AG04450 (cell line): ENCODE data around the gene CAB39L. TPM values are rescaled to one million over a fixed set of nuclear protein-coding genes. Genes with fewer than 3 reads are reported as not detected.

ENCODE experiments used
- CTCF ChIA-PET: fragments of 300-600, 350-600 bp; formaldehyde crosslinking; extraction: SDS; loops from one replicate; lab custom pipeline; 2022; ENCODE audit warnings: antibody characterized with exemption, inconsistent platforms; lab: Charles Lee
- POLR2A ChIA-PET: fragments of 350-600 bp; formaldehyde crosslinking; extraction: SDS; loops from one replicate; lab custom pipeline; 2021; ENCODE audit warnings: antibody characterized with exemption, inconsistent platforms; lab: Yijun Ruan, JAX
- DNase-seq: peaks from one replicate; pipeline ENCODE4 v3.0.0-alpha.2; 2011; ENCODE audit warnings: low read depth, low spot score
- H3K27ac ChIP-seq: one replicate; pipeline ENCODE4 v1.5.1; 2012; ENCODE audit warnings: low read depth, low read length, control low read depth
- H3K27me3 ChIP-seq: one replicate; pipeline ENCODE4 v1.6.0; 2012; ENCODE audit warnings: low read length; ENCODE audit not compliant: control insufficient read depth, insufficient read depth
- H3K4me3 ChIP-seq: 2 replicates; pipeline ENCODE4 v1.5.1; 2011; ENCODE audit warnings: mild to moderate bottlenecking, low read depth, low read length, control low read depth
- H3K9me3 ChIP-seq: 2 replicates; pipeline ENCODE4 v1.5.1; 2012; ENCODE audit warnings: low read length; ENCODE audit not compliant: control insufficient read depth, insufficient read depth
- polyA plus RNA-seq: library from polyadenylated mRNA; depleted of rRNA; stranded (reverse); fragments of >200 nt; gene quantifications from 2 replicates; pipeline ENCODE4 v1.2.3, GENCODE V29; 2011
- TF ChIP-seq, protein P1 (sequence below): IDR thresholded peaks from 2 replicates; pipeline ENCODE4 v1.5.1; 2011; ENCODE audit warnings: low read depth, low read length, control low read depth, inconsistent platforms

CAB39L gene
- polyA plus RNA-seq, 1 experiment, result 26.3 TPM

DNA sequence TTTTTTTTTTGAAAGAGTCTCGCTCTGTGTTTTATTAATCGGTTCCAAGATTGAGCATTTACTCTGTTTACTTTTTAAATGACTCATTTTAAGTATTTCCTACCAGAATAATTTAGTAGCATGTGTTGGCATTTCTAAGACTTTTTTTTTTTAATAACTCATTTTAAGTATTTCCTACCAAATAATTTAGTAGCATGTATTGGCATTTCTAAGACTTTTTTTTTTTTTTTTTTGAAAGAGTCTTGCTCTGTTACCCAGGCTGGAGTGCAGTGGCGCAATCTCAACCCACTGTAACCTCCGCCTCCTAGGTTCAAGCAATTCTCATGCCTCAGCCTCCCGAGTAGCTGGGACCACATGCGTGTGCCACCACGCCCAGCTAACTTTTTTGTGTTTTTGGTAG is 13.4 kb upstream of the CAB39L start:
- CTCF ChIA-PET, result interaction anchor here (1.2 kb wide), 2 partner anchors 20 to 21 kb away, joined by 3 read pairs; no protein-coding TSS in a partner anchor
- Histone ChIP-seq H3K4me3 (no peak overlapping the region), H3K27ac (peak overlapping the region; percentile 72), H3K9me3 (no peaks in the 10 kb centered on the region), H3K27me3 (no peaks in the 10 kb centered on the region)
- TF ChIP-seq, protein P1, sequence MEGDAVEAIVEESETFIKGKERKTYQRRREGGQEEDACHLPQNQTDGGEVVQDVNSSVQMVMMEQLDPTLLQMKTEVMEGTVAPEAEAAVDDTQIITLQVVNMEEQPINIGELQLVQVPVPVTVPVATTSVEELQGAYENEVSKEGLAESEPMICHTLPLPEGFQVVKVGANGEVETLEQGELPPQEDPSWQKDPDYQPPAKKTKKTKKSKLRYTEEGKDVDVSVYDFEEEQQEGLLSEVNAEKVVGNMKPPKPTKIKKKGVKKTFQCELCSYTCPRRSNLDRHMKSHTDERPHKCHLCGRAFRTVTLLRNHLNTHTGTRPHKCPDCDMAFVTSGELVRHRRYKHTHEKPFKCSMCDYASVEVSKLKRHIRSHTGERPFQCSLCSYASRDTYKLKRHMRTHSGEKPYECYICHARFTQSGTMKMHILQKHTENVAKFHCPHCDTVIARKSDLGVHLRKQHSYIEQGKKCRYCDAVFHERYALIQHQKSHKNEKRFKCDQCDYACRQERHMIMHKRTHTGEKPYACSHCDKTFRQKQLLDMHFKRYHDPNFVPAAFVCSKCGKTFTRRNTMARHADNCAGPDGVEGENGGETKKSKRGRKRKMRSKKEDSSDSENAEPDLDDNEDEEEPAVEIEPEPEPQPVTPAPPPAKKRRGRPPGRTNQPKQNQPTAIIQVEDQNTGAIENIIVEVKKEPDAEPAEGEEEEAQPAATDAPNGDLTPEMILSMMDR, result no peak
- DNase-seq, result no peak
- POLR2A ChIA-PET, result no interaction called here

DNA sequence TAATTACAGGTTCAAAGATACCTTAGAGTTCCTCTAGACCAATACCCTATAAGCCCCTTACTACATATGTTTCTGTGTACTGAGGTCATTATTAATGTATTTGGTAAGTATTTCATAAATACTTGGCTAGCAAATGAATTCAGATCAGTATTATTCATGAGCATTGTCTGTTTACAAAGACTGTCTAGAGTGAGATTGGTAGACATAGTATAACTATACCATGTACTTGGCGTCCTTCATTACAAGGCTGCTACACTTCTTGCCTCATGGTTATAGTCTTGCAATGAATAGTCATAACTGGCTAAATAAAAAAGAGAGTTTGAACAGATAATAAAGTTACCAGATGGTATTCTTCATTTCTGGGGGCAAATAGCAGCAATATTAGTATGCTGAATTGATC is 12.3 kb upstream of the CAB39L start:
- Histone ChIP-seq H3K27ac (no peak overlapping the region), H3K27me3 (no peaks in the 10 kb centered on the region), H3K9me3 (no peaks in the 10 kb centered on the region), H3K4me3 (no peak overlapping the region)
- CTCF ChIA-PET, result no interaction called here
- no peak for DNase-seq
- TF ChIP-seq, protein P1, result no peak
- POLR2A ChIA-PET, result no interaction called here

DNA sequence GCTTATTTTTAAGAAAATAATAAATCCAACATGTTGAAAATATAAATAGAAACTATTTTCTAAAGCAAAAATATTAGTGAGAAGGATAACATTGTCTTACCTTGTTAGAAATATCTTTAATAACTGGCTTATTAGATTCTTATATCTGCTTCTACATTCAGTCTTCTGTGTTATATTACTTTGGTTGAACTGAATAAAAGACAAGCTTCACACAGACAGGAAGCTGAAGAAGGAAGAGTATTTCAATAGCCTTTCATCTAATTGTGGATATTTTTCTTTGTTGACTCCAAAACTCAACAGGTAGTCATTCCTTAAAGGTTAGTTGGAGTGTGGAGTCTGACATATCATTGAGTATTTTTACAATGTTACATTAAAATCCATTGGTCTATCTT is 11.1 kb upstream of the CAB39L start:
- no peak overlapping the region for H3K4me3 ChIP-seq
- TF ChIP-seq, protein P1, result no peak
- no peak for DNase-seq
- H3K27ac ChIP-seq, result no peak overlapping the region
- H3K9me3 ChIP-seq, result no peaks in the 10 kb centered on the region
- CTCF ChIA-PET, result interaction anchor here (1.0 kb wide), 1 partner anchor 11 kb away, joined by 4 read pairs; the partner anchor contains the start of genes CAB39L and SETDB2
- POLR2A ChIA-PET, result interaction anchor here (0.6 to 3.3 kb wide), 3 partner anchors 11 to 69 kb away, joined by 3 to 34 read pairs (median 3); partner anchors contain the start of genes CAB39L and SETDB2
- no peaks in the 10 kb centered on the region for H3K27me3 ChIP-seq

DNA sequence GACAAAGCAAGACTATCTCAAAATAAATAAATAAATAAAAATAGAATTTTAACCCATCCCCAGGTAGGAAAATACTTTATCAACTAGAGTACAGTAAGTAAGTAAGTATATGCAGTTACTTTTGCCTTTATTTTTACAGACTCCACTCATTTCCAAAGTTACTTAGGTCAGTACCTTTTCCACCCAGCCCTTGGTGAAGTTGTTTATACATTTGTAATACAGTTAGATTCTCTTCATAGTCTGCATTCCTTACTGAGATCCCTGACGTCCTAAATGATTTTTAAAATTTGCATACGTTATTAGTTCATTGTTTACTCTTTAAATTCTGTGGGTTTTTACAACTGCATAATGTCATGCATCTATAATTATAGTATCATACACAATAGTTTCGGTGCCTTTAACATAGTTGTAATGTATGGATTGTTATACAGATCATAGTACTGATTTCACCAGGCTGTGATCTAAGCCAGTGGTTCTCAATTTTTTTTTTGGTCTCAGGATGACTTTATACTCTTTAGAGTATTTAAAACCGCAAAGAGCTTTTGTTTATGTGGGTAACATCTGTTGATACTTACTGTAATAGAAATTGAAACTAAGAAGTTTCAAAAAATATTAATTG is 10.6 kb upstream of the CAB39L start:
- POLR2A ChIA-PET, result interaction anchor here (0.6 to 3.3 kb wide), 3 partner anchors 11 to 69 kb away, joined by 3 to 34 read pairs (median 3); partner anchors contain the start of genes CAB39L and SETDB2

DNA sequence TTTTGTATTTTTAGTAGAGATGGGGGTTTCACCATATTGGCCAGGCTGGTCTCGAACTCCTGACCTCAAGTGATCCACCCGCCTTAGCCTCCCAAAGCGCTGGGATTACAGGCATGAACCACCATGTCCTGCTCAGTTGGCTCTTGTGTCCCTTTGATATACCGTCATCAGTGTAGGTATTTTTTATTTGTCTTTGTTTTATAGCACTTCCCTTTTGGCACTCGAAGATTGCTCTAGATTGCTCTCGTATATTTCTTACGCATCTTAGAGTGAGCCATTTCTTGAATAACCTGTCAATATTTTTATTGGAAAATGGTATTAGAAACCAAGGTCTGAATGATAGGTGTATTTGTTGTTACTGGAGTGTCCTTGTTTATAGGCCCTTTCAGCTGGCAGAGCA is 9.6 kb upstream of the CAB39L start:
- CTCF ChIA-PET, result no interaction called here
- Histone ChIP-seq H3K27me3 (no peaks in the 10 kb centered on the region), H3K27ac (no peak overlapping the region), H3K9me3 (no peaks in the 10 kb centered on the region), H3K4me3 (no peak overlapping the region)
- no peak for DNase-seq
- TF ChIP-seq, protein P1, result no peak
- POLR2A ChIA-PET, result interaction anchor here (1.0 to 3.3 kb wide), 2 partner anchors 10 to 42 kb away, joined by 3 to 34 read pairs; partner anchors contain the start of genes CAB39L, PHF11 and SETDB2

More for the DNA sequence above, 10.6 kb upstream of the CAB39L start:
- DNase-seq, result peak; percentile 77
- Histone ChIP-seq H3K27me3 (no peaks in the 10 kb centered on the region), H3K27ac (peak overlapping the region; percentile 90), H3K9me3 (no peaks in the 10 kb centered on the region), H3K4me3 (peak overlapping the region; percentile 29; the same call in 1 of the 2 replicates)
- TF ChIP-seq, protein P1, result no peak
- CTCF ChIA-PET, result interaction anchor here (1.0 kb wide), 1 partner anchor 11 kb away, joined by 4 read pairs; the partner anchor contains the start of genes CAB39L and SETDB2
